Suppressor macrophage treated with lipopolysaccharide for 4 hours (primary cell): ENCODE data around the gene TPCN2.
"Not testable (repeated sequence)": the region's sequence is repeated elsewhere in the genome, so short reads cannot be mapped to it uniquely, and the experiment has no call there.

ENCODE experiments used
- DNase-seq: peaks from one replicate; pipeline ENCODE4 v3.0.0-alpha.2; 2020

Gene TPCN2

DNA sequence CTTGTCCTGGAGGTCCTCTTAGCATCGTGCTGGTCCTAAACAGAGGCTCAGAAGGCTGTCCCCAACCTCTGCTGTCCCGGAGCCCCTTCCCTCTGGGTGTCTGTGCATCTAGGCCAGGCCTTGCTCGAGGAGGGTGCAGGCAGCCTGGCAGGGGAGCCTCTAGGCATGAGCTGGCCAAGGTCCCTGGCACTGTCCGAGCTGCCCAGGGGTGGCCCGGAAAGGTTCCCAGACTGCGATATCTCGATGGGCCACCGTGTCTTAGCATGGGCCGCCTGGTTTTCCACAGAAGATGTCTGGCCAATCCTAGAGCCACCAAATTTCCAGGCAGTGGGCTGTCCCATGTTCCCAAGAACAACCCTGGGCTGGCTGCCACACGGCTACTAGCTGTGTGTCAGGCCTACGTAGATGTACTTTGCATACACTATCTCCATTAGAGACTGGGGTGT lies 82.4 kb downstream of the TPCN2 start:
- no peak for DNase-seq

DNA sequence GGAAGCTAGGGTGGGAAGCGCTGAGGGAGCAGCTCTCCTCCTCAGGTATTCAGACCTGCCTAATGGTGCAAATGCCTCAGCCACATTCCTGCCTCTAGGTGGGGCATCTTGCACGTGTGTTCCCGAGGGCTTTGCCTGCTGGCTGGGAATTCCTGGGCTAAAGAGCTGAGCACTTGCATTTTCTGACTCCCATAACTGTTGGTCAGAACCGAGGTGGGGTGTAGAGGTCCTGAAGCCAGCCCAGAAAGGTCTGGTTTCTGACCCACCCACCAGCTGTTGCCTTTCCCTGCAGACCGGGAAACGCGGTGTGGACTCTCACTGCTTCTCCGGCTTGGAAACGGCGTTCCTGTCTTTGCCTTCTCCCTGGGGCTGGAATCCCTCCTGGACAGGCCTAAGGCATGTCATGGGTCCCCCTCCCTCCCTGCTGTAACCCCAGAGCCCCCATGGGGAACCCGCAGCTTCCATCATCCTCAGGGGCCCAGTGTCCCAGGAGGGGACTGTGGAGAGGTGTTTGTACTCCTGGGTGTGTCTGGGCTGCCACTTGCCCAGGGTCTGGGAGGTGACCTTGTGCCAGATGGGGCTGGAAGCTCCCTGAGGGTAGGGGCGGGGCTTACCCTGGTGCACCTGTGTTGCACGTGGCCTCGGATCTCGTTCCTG lies 83.0 kb downstream of the TPCN2 start:
- DNase-seq, result no peak

DNA sequence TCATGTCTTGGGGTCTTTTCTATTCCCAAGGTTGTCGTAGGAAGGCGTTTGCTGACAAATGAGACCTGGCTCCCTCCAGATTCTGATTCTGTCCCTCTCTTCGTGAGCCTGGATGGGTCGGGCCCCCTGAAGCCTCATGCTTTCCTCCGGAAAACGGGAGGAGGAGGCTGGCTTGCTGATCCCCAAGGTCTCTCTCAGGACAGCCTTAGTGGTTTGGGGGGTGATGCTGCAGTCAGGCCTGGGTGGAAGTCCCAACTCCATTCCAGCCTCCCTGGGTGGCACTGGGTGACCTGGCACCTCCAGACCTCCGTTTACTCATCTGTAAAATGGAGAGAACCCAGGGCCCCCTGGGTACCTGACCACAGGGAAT lies 83.6 kb downstream of the TPCN2 start:
- DNase-seq, result no peak

DNA sequence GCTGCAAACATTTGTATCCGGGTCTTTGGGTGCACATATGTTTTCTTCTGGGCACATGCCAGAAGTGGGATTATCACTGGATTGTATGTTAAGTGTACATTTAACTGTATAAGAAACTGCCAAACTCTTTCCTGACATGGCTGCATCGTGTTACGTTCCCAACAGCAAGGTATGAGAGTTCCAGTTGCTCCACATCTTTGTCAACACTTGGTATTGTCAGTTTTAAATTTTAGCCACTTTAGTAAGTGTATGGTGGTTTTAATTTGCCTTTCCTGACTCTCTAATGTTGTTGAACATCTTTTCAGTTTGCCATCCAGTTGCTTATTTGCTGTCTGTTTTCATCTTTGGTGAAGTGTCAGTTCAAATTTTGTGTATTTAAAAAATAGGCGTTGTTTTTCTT lies 84.5 kb downstream of the TPCN2 start:
- DNase-seq, result no peak

DNA sequence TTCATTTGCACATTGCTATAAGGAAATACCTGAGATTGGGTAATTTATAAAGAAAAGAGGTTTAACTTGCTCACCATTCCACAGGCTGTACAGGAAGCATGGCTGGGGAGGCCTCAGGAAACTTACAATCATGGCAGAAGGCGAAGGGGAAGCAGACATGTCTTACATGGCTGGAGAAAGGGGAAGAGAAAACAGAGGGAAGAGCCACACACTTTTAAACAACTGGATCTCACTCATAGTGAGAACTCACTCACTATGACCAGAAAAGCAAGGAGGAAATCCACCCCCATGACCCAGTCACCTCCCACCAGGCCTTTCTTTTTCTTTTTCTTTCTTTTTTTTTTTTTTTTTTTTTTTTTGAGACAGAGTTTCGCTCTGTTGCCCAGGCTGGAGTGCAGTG lies 85.5 kb downstream of the TPCN2 start:
- DNase-seq, result peak; percentile 44

DNA sequence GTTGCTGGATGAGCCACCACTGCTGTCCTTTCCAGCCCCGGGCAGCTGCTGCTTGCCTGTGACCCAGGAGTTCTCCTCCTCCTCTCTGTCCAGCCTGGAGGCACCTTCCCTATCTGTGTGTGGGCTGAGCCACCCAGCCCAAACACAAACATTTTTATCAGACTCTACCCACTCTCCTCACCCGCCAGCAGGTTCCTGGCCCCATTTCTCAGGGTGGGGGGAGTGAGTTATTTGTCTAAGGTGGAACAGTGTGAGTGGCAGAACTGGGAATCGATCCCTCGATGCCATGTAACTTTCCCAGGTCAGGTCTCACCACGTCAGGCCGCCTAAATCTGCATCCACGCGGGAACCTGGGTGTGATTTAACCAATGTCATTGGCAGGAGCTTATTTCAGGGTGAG lies 86.2 kb downstream of the TPCN2 start:
- DNase-seq, result no peak

DNA sequence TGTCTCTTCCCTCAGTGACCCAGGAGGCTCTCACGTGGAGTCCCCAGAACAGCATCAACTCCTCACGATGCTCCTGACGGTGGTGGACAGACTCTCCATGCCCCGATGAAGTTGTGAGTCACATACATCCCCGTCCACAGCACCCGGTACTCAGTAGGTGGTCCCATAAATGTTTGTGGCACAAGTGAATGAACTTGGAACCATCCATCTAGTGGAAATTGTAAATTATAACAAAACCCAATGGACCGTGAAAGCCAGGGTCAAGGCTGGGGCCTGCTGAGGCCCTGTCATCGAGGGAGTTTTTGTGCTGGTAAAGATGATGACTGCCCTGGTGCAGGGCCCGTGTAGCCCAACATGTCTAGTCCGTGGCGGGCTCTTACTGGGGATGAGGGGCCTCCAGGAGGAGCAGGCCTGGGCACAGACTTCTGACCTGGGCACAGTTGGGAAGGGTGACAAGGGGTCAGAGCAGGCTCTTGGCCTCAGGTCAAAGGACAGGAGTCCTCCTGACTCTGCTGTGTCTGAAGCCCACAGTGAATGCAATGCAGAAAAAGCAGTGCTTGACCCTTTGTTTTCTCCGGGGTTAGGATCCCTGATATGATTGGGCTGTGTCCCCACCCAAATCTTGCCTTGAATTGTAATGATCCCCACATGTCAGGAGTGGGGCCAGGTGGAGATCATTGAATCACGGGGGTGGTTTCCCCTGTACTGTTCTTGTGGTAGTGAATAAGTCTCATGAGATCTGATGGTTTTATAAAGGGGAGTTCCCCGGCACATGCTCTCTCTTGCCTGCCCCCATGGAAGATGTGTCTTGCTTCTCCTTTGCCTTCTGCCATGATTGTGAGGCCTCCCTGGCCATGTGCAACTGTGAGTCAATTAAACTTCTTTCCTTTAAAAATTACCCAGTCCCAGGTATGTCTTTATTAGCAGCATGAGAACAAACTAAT lies 87.0 kb downstream of the TPCN2 start:
- DNase-seq, result no peak

DNA sequence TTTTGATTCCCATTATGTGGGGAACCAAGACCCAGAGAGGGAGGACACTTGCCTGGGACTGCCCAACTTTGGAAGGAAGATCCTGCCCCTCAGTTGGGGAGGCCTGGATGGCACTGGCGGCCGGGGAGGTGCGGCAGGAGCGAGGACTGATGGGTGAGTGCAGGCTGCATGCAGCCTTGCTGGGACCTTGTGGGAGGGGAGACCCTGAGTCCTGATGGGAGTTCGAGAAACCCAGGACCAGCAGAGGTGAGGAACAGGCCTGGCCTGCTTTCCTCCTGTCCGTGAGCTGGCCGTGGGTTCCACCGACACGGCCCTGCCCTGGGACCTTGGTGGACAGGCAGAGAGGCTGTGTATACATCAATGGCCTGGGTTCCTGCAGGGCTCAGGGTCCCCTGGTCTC lies 87.7 kb downstream of the TPCN2 start:
- DNase-seq, result no peak

DNA sequence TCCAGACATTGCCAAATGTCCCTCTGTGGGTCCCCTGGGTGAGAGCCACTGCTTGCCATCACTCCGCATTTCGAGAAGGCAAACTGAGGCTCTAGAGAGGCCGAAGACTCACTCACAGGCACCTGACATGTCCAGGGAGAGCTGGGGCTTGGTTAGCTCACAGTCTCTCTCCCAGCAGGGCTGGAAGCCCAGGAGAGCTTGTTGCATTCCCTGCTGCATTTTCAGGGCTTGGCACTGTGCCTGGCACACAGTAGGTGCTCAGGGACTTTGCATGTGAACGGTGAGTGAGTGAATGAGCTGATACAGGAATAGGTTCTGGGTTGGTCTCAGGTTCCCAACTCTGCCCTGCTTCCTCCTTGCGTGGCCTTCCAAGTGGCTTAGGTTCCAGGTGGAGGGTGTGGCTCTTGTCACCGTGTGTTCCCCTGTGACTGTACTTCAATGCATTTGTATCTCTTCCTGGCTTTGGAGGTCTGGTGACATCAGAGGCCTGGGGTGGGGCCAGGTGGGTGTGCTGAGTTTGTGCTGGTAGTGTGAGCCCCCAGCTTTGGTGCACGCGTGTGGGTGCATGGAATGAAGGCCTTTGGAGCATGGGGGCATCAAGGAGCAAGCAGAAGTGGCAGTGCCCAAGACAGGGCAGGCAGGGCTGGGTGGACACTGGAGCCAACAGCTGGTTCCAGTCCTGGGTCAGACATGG lies 88.6 kb downstream of the TPCN2 start:
- no peak for DNase-seq

DNA sequence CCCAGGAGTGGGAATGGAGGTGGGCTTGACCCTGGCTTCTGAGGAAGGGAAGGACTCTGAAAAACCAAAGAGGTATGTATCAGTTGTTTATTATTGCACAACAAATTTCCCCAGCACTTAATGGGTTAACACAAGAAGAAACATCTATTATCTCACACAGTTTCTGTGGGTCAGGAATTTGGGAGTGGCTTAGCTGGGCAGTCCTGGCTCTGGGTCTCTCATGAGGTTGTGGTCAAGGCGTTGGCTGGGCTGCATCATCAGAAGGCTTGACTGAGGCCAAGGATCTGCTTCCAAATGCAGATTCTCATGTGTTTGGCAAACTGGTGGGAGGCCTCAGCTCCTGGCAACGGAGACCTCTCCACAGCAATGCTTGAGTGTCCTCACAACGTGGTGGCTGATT lies 89.5 kb downstream of the TPCN2 start:
- DNase-seq, result no peak

DNA sequence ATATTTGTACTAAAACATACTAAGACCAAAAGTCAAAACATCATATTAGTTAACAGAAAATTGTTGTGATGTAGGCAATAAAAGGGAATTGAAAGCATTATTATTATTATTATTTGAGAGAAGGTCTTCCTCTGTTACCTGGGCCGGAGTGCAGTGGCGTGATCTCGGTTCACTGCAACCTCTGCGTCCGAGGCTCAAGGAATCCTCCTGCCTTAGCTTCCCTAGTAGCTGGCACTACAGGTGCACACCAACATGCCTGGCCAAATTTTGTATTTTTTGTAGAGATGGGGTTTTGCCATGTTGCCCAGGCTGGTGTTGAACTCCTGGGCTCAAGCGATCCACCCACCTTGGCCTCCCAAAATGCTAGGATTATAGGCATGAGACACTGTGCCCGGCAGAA lies 91.4 kb downstream of the TPCN2 start:
- DNase-seq, result not testable (repeated sequence)

DNA sequence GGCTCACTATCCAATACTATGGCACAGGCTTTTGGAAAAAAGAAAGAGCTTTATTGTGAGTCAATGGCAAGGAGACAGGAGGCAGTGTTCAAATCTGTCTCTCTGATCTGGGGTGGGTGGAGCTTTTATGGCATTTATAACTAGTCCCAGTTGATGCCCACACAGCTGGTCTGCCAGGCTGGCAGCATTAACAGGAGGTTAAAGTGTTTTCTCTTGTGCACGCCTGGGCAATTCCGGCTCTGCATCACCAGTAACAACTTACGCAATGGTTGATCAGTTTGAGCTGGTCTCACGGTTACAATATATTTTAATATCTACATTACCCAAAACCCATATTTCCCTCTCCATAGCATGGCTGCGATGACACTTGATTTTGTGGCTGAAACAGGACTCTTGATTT lies 91.9 kb downstream of the TPCN2 start:
- DNase-seq, result no peak

DNA sequence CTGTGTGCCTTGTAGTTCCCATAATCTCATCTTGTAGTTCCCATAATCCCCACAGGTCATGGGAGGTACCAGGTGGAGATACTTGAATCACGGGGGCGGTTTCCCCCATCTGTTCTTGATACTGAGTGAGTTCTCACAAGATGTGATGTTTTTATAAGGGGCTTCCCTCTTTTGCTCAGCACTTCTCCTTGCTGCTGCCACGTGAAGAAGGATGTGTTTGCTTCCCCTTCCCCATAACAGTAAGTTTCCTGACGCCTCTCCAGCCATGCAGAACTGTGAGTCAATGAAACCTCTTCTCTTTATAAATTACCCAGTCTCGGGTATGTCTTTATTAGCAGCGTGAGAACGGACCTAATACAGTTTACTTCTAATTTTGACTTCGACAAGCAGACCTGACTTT lies 93.0 kb downstream of the TPCN2 start:
- DNase-seq, result peak; percentile 69

DNA sequence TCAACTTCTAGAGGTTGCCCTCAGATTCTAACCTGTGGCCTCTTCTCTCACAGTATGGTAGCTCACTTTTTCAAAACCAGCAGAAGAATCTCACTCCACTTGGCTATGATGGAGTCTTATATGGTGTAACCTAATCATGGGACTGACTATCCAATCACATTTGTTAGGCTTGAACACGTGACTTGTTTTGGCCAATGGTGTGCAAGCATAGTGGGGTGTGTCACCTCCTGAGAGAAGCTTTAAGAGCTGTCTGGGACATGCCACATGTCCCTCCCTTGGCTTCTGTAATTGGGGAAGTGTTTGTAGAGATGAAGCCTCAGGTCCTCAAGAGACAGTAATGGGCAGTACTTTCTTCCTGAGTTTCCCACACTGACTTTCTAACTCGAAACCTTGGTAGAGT lies 94.2 kb downstream of the TPCN2 start:
- DNase-seq, result peak; percentile 28

DNA sequence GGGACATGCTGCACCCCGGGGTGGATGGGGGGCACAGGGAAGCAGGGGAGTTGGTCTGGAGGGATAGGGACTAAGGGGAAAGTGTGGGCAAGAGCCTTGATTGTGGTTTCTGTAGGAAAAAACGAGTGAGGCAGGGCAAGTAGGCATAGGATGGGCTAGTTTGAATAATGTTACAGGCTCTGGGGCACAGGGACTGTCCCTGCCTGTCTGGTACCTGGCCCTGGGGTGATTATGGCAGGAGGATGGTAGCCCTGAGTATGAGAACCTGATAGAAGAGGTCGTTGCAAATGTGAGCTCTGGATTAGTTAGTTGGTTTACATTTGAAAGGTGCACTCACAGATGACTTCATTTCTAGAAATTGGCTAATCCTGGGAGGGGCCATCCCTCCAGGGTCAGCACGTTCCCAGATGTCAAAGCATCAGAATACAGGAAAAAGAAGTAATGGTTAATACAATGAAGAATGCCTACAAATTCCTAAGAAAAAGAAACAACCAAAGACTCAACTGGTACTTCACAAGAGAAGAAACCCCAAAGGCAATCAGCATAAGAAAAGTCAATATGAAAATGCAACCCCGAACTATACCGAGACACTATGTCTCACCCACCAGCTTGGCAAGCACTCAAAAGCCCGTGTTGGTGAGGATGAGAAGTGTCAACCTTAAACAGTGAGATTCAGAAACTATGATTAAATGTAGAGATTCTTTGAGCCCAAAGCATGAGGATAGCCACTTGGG lies 95.8 kb downstream of the TPCN2 start:
- DNase-seq, result no peak

DNA sequence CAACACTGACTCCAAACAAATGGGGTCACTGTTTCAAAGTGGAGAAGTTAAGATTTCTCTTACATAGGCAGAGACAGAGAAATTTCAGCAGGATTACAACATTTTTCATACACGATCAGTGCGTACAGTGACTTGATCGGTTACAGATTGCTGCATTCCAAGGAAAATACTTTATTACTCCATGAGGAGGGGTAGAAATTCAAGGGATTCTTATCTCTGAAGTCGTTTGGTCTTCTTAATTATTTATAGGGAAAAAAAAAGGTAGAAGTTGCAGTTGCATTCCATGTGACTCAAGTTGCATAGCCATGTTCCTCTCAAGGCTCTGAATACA lies 96.3 kb downstream of the TPCN2 start:
- DNase-seq, result no peak

DNA sequence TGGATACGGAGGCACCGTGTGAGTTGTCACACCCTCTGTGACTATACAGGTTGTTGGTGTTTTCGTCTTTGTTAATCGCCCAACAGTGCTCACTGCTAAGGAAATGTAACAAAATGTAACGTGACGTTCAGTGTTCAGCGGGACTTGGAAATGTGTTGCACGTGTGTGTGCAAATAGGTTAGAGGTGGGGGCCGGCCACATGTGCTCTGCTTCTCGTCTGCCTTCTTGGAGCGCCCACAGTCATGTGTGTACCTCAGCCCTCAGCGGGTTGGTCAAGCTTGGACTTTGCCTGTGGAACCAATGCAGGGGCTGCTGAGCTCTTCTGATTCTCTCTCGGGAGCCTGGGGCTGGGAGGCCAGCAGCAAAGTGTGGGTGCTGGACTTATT lies 99.6 kb downstream of the TPCN2 start:
- no peak for DNase-seq

DNA sequence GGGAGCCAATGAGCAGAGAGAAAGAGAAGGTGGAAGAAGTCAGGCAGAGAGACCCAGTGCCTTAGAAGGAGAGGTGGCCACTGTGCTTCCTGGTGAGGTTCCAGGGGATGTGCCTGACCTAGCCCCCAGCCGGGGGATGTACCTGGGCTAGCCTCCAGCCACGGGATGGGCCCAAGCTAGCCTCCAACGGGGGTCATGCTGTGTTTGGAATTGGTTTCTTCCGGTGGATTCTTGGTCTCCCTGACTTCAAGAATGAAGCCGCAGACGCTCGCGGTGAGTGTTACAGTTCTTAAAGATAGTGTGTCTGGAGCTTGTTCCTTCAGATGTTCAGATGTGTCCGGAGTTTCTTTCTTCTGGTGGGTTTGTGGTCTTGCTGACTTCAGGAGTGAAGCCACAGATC lies 100.1 kb downstream of the TPCN2 start:
- DNase-seq, result no peak

DNA sequence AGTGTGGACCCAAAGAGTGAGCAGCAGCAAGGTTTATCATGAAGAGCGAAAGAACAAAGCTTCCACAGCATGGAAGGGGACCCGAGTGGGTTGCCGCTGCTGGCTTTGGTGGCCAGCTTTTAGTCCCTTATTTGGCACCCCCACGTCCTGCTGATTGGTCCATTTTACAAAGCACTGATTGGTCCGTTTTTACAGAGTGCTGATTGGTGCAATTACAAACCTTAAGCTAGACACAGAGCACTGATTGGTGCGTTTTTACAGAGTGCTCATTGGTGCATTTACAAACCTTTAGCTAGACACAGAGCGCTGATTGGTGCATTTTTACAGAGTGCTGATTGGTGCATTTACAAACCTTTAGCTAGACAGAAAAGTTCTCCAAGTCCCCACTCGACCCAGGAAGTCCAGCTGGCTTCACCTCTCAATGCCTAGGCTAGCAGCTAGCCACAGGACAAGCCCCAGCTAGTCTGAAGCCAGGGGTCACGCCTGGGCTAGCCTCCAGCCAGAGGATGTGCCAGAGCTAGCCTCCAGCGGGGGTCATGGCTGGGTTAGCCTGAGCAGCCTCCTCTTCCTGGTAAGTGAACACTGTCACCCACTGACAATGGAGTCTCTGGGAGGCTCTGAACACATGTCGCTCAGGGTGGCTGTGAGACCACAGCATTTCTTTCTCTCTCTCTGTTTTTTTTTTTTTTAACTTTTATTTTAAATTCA lies 100.8 kb downstream of the TPCN2 start:
- not testable (repeated sequence) for DNase-seq

DNA sequence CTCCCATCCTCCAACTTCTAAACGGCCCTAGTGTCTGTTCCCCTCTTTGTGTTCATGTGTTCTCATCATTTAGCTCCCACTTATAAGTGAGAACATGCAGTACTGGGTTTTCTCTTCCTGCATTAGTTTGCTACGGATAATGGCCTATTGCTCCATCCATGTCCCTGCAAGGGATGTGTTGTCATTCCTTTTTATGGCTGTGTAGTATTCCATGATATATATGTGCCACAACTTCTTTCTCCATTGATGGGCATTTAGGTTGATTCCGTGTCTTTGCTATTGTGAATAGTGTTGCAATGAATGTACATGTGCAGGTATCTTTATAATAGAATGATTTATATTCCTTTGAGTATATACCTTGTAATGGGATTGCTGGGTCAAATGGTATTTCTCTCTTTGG lies 101.4 kb downstream of the TPCN2 start:
- no peak for DNase-seq

DNA sequence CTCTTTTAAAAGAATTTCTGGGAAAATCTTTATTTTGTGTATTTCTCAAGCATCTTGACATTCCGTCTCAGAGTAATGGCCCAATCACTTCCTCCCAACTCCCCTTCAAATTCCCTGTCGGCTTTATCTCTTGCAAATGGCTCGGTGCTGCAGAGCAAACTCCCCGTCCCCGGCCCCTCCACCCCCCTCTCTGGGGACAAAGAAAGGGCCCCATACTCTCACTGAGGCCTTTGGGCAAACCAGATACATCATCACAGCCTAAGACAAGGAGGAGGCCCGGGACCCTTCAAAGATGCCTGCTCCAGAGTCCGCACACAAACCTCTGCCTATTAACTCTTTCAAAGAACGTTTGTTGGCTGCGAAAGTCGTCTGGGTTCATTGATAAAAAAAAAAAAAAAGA lies 103.1 kb downstream of the TPCN2 start:
- DNase-seq, result no peak

DNA sequence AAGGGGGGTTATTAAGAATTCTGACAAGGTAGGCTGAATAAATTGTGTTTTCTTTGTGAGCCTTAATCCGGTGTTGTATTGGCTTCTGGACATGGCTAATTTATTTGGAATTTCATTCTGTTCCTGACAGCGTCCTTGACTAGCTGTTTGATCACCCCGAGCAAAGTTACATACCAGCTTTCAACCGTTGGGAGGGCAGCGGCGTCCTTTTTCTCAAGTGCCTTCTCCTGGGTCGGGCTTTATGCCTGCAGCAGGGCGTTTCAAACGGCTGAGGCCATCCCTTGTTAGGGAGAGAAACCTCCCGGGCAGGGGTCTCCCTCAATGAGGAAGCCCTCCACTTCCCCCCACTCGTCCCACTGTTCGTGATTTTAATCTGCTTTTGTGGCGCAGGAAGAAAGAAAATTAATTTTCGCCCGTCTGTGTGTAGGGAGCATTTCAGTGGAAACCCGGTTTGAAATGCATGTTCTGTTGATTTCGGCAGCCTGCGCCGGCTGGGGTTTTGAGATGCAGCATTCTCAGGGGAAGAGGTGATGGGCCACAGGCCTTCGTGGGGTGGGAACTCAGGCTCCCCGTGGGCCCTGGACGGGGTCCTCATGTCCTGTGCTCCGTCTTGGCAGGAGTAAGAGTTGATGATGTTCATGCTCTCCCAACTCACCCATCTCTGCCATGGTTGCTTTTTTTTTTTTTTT lies 104.1 kb downstream of the TPCN2 start:
- DNase-seq, result no peak
